Ovary (tissue), 9 donors: ENCODE data around the gene NR5A1. TPM values are rescaled to one million over a fixed set of nuclear protein-coding genes. Genes with fewer than 3 reads are reported as not detected.

Experiments
- DNase-seq, 5 donors: peaks; one replicate each; pipeline ENCODE4 v3.0.0-alpha.2; 2019 to 2020
- H3K27ac ChIP-seq, 2 donors: fragments of 200-600 bp; one replicate each; pipeline versions ENCODE4 v1.5.1 to v1.8.0; 2019 to 2022
- H3K27me3 ChIP-seq: fragments of 200-600 bp; one replicate; pipeline ENCODE4 v1.8.0; 2022
- H3K36me3 ChIP-seq: fragments of 200-600 bp; sonication (generic); one replicate; pipeline ENCODE4 v1.5.1; 2019
- H3K4me1 ChIP-seq: one replicate; pipeline ENCODE4 v1.8.1; 2013; ENCODE audit warnings: mild to moderate bottlenecking, moderate library complexity; ENCODE audit not compliant: insufficient read depth
- H3K4me3 ChIP-seq: fragments of 200-600 bp; sonication (generic); one replicate; pipeline ENCODE4 v1.5.1; 2017
- H3K9me3 ChIP-seq, 2 donors: fragments of 200-600 bp in 1 of 2; sonication (generic) in 1 of 2; one replicate each; pipeline versions ENCODE4 v1.5.1 to v1.8.1; 2013 to 2019; ENCODE audit warnings: mild to moderate bottlenecking in 1 of 2, moderate library complexity in 1 of 2
- EP300 ChIP-seq: sonication (generic); formaldehyde crosslinking; IDR thresholded peaks from one replicate; pipeline ENCODE4 v1.6.1; 2017; ENCODE audit warnings: antibody characterized with exemption
- POLR2A ChIP-seq: fragments of 450-650 bp; IDR thresholded peaks from one replicate; pipeline ENCODE4 v1.6.1; 2017; ENCODE audit warnings: antibody characterized with exemption, mild to moderate bottlenecking, moderate library complexity
- WGBS, 3 donors: extraction: QIAGEN DNeasy Blood & Tissue Kit in 1 of 3; methylation state at CpG; one replicate each; pipeline versions ENCODE4 v1.1.5 to v1.1.7; 2013 to 2017; 5-methylcytosine and 5-hydroxymethylcytosine counted together
- intact Hi-C, 4 donors: fragments of 100-400 bp; cut with DNase I; formaldehyde crosslinking; loops; one replicate each; pipeline versions ENCODE4 v1.11.0 to v1.15.1; 2022 to 2023
- polyA plus RNA-seq, 2 donors: library from polyadenylated mRNA; stranded (reverse); fragments of 200-250 nt in 1 of 2; fragments of 350-450 nt in 1 of 2; fragmentation: Illumina TruSeq in 1 of 2; extraction: RNeasy Lipid Tissue Mini Kit (QIAGEN cat#74804) in 1 of 2; gene quantifications; one replicate each; pipeline ENCODE4 v1.2.3, GENCODE V29; 2013 to 2014
- total RNA-seq, 7 donors: library from RNA; depleted of rRNA in 2 of 7; stranded (reverse); fragments of >200 nt in 2 of 7; fragmentation: NEBNext Ultra II Directional in 3 of 7; extraction: Animal tissue kit (Norgen Biotek cat#: 25700) in 3 of 7; gene quantifications; one replicate each; pipeline versions ENCODE4 v1.1.0 to v1.2.4, GENCODE V29; 2016 to 2023
- TF ChIP-seq, protein P1 (sequence below), 3 donors: fragments of 450-650 bp in 2 of 3; fragments of 200-600 bp in 1 of 3; IDR thresholded peaks; one replicate each; pipeline versions ENCODE4 v1.5.1 to v1.8.0; 2016 to 2022; ENCODE audit warnings: antibody characterized with exemption in 3 of 3, mild to moderate bottlenecking in 1 of 3
- donor health status: DM: no; HTN: no; CAD: no; lungs with moderate emphysema.
- donor health status: DM: no; HTN: no; CAD: no.
- donor health status: Bipolar disorder and iron deficiency.
- donor health status: DM: yes; HTN: yes; CAD: no.
- donor health status: DM: no; HTN: no; CAD: no.
- donor health status: DM: yes; HTN: yes; CAD: no.

NR5A1 gene
- total and polyA plus RNA-seq, 9 donors: 14.7 to 73.6 (median 50.2) TPM

DNA sequence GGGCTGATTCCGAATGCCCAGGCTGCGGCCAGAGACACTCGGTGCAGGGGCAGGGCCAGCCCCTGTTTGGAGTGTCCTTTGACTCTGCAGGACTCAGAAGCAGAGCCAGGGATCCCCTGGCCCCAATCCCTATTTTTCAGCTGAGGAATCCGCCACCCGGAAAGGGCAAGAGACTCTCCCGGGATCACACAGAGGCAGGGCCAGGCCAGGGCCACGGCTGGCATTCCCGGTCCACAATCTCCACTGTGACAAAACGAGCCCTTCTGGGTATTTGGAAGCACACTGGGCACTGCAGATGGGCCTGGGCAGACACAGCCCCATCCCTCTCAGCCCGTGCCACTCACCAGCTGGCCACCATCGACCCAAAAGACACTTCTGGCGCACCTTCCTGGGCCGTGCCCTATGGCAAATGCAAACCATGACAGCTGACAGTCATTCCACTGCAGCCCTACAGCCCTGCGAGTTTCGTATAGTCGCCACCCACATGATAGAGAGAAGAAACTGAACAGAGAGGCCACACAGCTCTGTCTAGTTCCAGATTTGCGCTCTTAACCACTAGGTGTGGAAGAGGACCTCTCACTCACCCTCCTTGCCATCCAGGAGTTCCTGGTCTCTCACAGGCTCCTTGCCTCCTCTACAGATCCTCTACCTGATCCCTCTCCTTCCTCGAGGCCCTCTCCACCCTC, 13.3 kb downstream of the NR5A1 start:
- no peaks in the 10 kb centered on the region for H3K9me3 ChIP-seq
- TF ChIP-seq, protein P1, sequence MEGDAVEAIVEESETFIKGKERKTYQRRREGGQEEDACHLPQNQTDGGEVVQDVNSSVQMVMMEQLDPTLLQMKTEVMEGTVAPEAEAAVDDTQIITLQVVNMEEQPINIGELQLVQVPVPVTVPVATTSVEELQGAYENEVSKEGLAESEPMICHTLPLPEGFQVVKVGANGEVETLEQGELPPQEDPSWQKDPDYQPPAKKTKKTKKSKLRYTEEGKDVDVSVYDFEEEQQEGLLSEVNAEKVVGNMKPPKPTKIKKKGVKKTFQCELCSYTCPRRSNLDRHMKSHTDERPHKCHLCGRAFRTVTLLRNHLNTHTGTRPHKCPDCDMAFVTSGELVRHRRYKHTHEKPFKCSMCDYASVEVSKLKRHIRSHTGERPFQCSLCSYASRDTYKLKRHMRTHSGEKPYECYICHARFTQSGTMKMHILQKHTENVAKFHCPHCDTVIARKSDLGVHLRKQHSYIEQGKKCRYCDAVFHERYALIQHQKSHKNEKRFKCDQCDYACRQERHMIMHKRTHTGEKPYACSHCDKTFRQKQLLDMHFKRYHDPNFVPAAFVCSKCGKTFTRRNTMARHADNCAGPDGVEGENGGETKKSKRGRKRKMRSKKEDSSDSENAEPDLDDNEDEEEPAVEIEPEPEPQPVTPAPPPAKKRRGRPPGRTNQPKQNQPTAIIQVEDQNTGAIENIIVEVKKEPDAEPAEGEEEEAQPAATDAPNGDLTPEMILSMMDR (IDR thresholded peaks at IDR 0.05): no peak
- TF ChIP-seq POLR2A (no peak), EP300 (no peak)
- H3K27me3 ChIP-seq: no peaks in the 10 kb centered on the region
- peaks cover 5% of the 10 kb centered on the region for H3K4me1 ChIP-seq
- intact Hi-C loops: no loop called here
- H3K27ac ChIP-seq: no peak overlapping the region
- no peak for DNase-seq
- WGBS, 3 donors: 72 to 75% (median 74%) methylated on average over 18 of the region's 18 CpGs
- H3K4me3 ChIP-seq: no peak overlapping the region
- H3K36me3 ChIP-seq: no peaks in the 10 kb centered on the region

DNA sequence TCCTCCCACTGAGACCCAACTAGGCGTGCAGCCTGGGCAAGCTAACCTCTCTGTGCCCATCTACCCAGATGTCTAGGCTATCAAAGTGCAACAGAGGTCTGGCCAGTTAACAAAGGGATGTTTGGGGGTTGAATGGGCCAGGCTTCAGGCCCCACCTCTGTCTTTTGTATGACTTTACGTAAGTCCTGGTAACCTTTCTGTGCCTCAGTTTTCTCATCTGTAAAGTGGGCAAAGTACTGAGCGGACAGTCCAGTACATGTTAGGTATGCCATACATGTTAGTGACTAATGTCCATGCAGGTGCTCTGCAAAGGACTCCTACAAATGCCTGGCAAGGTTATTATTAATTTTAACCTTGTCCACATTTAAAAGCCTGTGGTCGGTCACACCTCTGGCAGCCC, 14.0 kb downstream of the NR5A1 start:
- no peaks in the 10 kb centered on the region for H3K36me3 ChIP-seq
- H3K27me3 ChIP-seq: no peaks in the 10 kb centered on the region
- TF ChIP-seq, protein P1 (IDR thresholded peaks at IDR 0.05): no peak
- no peak for TF ChIP-seq EP300
- intact Hi-C loops: no loop called here
- H3K9me3 ChIP-seq: no peaks in the 10 kb centered on the region
- no peak overlapping the region for H3K4me3 ChIP-seq
- 84 to 95% (median 93%) methylated on average over 4 of the region's 4 CpGs for WGBS, 3 donors
- DNase-seq: no peak
- H3K4me1 ChIP-seq: peaks cover 5% of the 10 kb centered on the region
- no peak overlapping the region for H3K27ac ChIP-seq

DNA sequence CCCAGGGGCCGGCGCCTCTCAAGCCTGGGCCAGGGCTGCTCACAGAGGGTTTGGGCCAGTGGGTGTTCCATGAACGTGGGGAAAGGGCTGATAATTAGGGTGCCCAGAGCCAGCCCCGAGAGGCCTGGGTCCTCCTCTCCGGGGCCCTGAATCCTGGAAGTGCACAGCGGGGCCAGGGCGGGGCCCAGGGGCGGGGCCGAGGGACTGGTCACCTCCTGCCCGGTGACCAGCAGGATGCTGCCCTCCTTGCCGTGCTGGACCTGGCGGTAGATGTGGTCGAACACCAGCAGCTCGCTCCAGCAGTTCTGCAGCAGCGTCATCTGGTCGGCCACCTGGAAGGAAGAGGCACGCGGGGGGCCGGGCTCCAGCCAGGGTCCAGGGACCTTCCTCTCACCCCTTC, 14.4 kb downstream of the NR5A1 start:
- no peak for DNase-seq
- intact Hi-C loops: no loop called here
- WGBS, 3 donors: 77 to 79% (median 78%) methylated on average over 19 of the region's 19 CpGs

DNA sequence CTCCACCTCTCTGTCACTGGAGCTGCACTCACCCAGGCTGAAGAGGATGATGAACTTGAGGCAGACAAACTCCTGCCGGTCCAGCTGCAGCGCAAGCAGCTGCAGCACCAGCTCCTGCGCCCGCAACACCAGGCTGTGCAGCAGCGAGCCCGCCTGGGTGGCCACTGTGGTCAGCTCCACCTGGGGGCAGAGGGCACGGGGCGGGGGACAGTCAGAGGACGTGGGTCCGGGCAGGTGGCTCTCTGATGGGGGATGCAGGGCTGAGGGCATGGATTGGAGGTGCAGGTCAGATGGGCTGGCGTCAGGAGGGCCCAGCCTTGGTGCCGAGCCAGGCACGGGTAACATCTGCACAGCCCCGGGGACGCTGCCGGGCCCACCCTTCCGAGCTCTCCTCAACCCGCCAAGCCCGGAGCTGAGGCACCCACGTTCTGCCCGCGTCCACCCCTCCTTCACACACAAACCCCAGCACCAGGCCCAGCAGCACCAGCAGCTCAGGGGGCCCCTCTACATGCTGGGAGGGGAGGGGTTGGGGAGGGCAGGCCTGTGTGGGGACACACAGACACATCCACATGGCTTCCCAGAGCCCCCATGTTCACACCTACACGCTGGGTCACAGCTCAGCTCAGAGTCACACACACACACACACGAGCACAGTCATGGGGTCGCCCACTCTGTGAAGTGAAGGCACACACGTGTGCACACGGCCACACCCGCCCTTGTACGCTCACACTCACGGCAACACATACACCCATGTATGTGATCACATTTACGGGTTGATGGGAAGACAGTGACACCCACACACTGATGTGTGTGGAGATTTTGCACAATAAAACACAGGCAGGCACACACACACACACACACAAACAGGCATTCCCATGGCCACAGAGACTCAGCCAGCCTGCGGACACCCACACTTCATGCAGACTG, 15.9 kb downstream of the NR5A1 start:
- intact Hi-C loops: no loop called here
- H3K4me1 ChIP-seq: peaks cover 5% of the 10 kb centered on the region
- H3K9me3 ChIP-seq: no peaks in the 10 kb centered on the region
- H3K4me3 ChIP-seq: no peak overlapping the region
- H3K27ac ChIP-seq: no peak overlapping the region
- TF ChIP-seq POLR2A (no peak), EP300 (no peak)
- TF ChIP-seq, protein P1 (IDR thresholded peaks at IDR 0.05): no peak
- 85 to 88% (median 86%) methylated on average over 32 of the region's 32 CpGs for WGBS, 3 donors
- DNase-seq: no peak
- H3K36me3 ChIP-seq: no peaks in the 10 kb centered on the region
- no peaks in the 10 kb centered on the region for H3K27me3 ChIP-seq

More for the DNA sequence above, 14.4 kb downstream of the NR5A1 start:
- Histone ChIP-seq H3K36me3 (no peaks in the 10 kb centered on the region), H3K27ac (no peak overlapping the region), H3K9me3 (no peaks in the 10 kb centered on the region), H3K27me3 (no peaks in the 10 kb centered on the region), H3K4me1 (peaks cover 5% of the 10 kb centered on the region), H3K4me3 (no peak overlapping the region)
- TF ChIP-seq POLR2A (no peak), EP300 (no peak)
- TF ChIP-seq, protein P1 (IDR thresholded peaks at IDR 0.05): no peak
